ENCODE measurements around the gene ICA1L. TPM values are rescaled to one million over a fixed set of nuclear protein-coding genes. Genes with fewer than 3 reads are reported as not detected.

The ICA1L gene
- total and polyA plus RNA-seq, 2 of the 13 experiments (the other 11 are each of a cell fraction or from before 2014, with no cell fraction given): 1.5 to 2.4 TPM

GRCh38 chr2:202769201-202769600 lies 102.4 kb downstream of the ICA1L start:
- intact Hi-C loops (cut with micrococcal nuclease; ENCODE audit: unreplicated experiment) (loop anchor here (5.0 kb wide), 1 partner anchor 182 kb away; no protein-coding TSS in a partner anchor), in situ Hi-C loops (cut with HindIII; ENCODE audit: extremely low pct_ligation_motif_present, low pct_unique_long_range_greater_than_20kb) (no loop called here)
- H3K27me3 ChIP-seq (ENCODE audit: control insufficient read depth in 1 of 2, insufficient read depth in 2 of 2, low read length in 2 of 2): no peaks in the 10 kb centered on the region
- DNase-seq (ENCODE audit: low spot score): no peak
- H3K36me3 ChIP-seq (replicated peaks in 1 of 2; ENCODE audit: control insufficient read depth in 1 of 2, insufficient read depth in 2 of 2, low read length in 2 of 2): peaks cover 8 to 31% of the 10 kb centered on the region in 2 experiments
- TF ChIP-seq MAFK (conservative IDR thresholded peaks at IDR 0.05 in 1 of 2, IDR thresholded peaks at IDR 0.05 in 1 of 2; ENCODE audit: low read length in 2 of 2): peak; percentile 83 to 93
- peak; percentile 89 for TF ChIP-seq MAFF (IDR thresholded peaks at IDR 0.05; ENCODE audit: low read depth, low read length)
- TF ChIP-seq ZBTB38 (CRISPR knock-in tag; IDR thresholded peaks at IDR 0.05): no peak
- TF ChIP-seq ZNF616 (CRISPR knock-in tag; IDR thresholded peaks at IDR 0.05; ENCODE audit: low read depth): no peak
- TF ChIP-seq SIX4 (CRISPR knock-in tag; IDR thresholded peaks at IDR 0.05): no peak
- ATAC-seq: no peak
- H3K9ac ChIP-seq (ENCODE audit: insufficient read depth, low read depth, low read length): no peak overlapping the region
- no TSS peak for BruUV-seq (replicated peaks)
- H3K9me3 ChIP-seq (ENCODE audit: low read length): no peaks in the 10 kb centered on the region
- POLR2A ChIA-PET: no interaction called here
- no peaks in the 10 kb centered on the region for H3K79me2 ChIP-seq (ENCODE audit: insufficient read depth, low read length)
- no peak overlapping the region for H2AFZ ChIP-seq (ENCODE audit: low read length)
- H4K20me1 ChIP-seq (ENCODE audit: insufficient read depth, low read length): no peaks in the 10 kb centered on the region
- peaks cover 9% of the 10 kb centered on the region for H3K4me1 ChIP-seq (ENCODE audit: insufficient read depth, low read length)
- CTCF ChIA-PET (ENCODE audit: low intra/inter-chr PET ratio, low total read pairs): no interaction called here
- H3K4me2 ChIP-seq (ENCODE audit: low read depth, low read length): no peak overlapping the region
- no peak overlapping the region for H3K27ac ChIP-seq (ENCODE audit: extremely low read length, insufficient read depth, low read length)
- FAIRE-seq: no peak
- no peak overlapping the region for H3K4me3 ChIP-seq (replicated peaks in 1 of 3; ENCODE audit: insufficient read depth in 1 of 3, low read depth in 2 of 3, low read length in 3 of 3)

DNA sequence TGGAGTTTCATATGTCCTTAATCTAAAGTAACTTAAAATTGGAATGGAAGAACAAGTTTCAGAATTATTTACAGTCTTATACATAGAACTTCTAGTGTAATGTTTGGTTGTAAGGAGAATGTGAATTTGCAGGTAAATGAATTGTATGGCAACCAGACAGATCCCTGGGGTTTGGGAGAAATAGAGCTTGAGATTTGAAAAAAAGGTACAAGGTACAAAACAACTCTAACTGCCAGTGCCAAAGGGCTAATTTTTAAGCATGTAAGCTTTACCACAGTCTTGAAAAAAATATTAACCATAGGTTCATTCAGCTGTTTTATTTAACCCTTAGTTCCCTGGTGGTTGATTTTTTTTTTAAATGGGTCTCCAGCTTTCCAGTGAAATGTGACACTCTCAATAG lies 103.3 kb downstream of the ICA1L start:
- Histone ChIP-seq H3K27me3 (ENCODE audit: control insufficient read depth in 1 of 2, insufficient read depth in 2 of 2, low read length in 2 of 2) (no peaks in the 10 kb centered on the region), H2AFZ (ENCODE audit: low read length) (no peak overlapping the region), H3K4me3 (replicated peaks in 1 of 3; ENCODE audit: insufficient read depth in 1 of 3, low read depth in 2 of 3, low read length in 3 of 3) (no peak overlapping the region), H3K4me2 (ENCODE audit: low read depth, low read length) (no peak overlapping the region), H3K9ac (ENCODE audit: insufficient read depth, low read depth, low read length) (no peak overlapping the region), H3K4me1 (ENCODE audit: insufficient read depth, low read length) (peaks cover 9% of the 10 kb centered on the region), H3K36me3 (replicated peaks in 1 of 2; ENCODE audit: control insufficient read depth in 1 of 2, insufficient read depth in 2 of 2, low read length in 2 of 2) (peaks cover 7 to 30% of the 10 kb centered on the region in 2 experiments), H3K9me3 (ENCODE audit: low read length) (no peaks in the 10 kb centered on the region), H3K79me2 (ENCODE audit: insufficient read depth, low read length) (no peaks in the 10 kb centered on the region), H4K20me1 (ENCODE audit: insufficient read depth, low read length) (no peaks in the 10 kb centered on the region), H3K27ac (ENCODE audit: extremely low read length, insufficient read depth, low read length) (peak overlapping the region; percentile 35)
- TF ChIP-seq ZNF652 (CRISPR knock-in tag; IDR thresholded peaks at IDR 0.05; ENCODE audit: borderline replicate concordance, low read depth) (peak; percentile 79; the same call in 1 of the 2 replicates), ZNF260 (CRISPR knock-in tag; IDR thresholded peaks at IDR 0.05; ENCODE audit: borderline replicate concordance, low read depth) (no peak)
- no peak; the same call in 2 of the 3 replicates for ATAC-seq
- no peak for FAIRE-seq
- BruUV-seq (replicated peaks): TSS peak; percentile 33
- ChIA-PET CTCF (ENCODE audit: low intra/inter-chr PET ratio, low total read pairs) (no interaction called here), POLR2A (no interaction called here)
- no peak for DNase-seq (ENCODE audit: low spot score)
- intact Hi-C loops (cut with micrococcal nuclease; ENCODE audit: unreplicated experiment): loop anchor here (5.0 kb wide), 1 partner anchor 181 kb away; no protein-coding TSS in a partner anchor
- in situ Hi-C loops (cut with HindIII; ENCODE audit: extremely low pct_ligation_motif_present, low pct_unique_long_range_greater_than_20kb): no loop called here

Measured in HepG2 (cell line).